ENCODE data around the gene SLC12A5.

GRCh38 chr20:46089417-46090388 lies 60.7 kb downstream of the SLC12A5 start, which contains the start of gene NCOA5:
- peak in 1 of 7 experiments; percentile 32 for TF ChIP-seq CTCF (IDR thresholded peaks at IDR 0.05)
- no peak for TF ChIP-seq EP300 (IDR thresholded peaks at IDR 0.05)
- TF ChIP-seq POLR2A (IDR thresholded peaks at IDR 0.05), result peak in 1 of 4 donors; percentile 54
- peak; percentile 89 to 98 (median 98) for TF ChIP-seq POLR2AphosphoS5 (IDR thresholded peaks at IDR 0.05)

Measured in stomach (tissue), 4 donors.